Fibroblast of skin of left biceps (primary cell): ENCODE data around the gene ARID1A.
"Not testable (repeated sequence)": the region's sequence is repeated elsewhere in the genome, so short reads cannot be mapped to it uniquely, and the experiment has no call there.

Experiments used
- DNase-seq, 2 experiments: peaks; one replicate each; pipeline ENCODE4 v3.0.0-alpha.2; 2013; ENCODE audit warnings: low read depth in 2 of 2

ARID1A gene

GRCh38 chr1:26695356-26696118, at the start of gene ARID1A:
Gene ARID1A (plus strand): TSS chr1:26696015. CDS start chr1:26696404, 389 bp downstream.
- peak; percentile 95 to 97 for DNase-seq

DNA sequence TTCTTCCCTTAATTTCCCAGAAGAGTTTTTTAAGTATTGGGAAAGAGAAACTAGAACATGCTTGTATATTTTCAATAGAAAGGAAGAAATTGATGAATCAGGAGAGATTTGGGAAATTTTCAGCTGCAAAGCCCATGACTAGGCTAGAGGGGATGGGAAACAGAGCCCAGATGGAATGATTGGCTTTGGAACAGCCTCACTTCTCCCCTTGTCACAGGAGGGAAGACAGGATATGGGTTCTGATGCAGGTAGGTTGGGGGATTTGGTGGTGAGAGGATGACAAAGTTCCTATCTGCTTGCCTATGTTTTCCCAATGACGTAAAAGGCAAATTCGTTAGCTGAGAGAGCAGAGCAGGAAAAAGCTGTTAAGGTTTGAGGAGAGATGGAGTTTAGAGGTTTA, 31.0 kb upstream of the ARID1A start:
- DNase-seq = no peak

DNA sequence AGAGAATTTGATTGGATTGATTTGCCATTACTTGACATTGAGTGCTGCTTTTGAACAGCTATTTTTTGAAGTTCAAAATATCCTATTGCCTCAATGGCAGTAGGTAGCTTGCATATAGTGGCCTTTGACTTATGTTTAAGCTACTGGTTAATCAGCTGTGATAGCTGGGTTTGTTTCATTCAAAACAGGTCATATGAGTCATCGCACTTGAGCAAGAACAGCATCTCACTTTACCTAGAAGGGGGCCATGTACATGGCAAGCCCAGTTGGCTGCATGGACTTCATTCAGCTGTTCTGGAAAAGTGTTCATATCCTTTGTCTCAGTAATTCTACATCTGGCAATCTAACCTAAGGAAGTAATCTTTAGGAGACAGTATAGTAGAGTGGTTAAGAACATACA, 29.0 kb upstream of the ARID1A start:
- DNase-seq = no peak

DNA sequence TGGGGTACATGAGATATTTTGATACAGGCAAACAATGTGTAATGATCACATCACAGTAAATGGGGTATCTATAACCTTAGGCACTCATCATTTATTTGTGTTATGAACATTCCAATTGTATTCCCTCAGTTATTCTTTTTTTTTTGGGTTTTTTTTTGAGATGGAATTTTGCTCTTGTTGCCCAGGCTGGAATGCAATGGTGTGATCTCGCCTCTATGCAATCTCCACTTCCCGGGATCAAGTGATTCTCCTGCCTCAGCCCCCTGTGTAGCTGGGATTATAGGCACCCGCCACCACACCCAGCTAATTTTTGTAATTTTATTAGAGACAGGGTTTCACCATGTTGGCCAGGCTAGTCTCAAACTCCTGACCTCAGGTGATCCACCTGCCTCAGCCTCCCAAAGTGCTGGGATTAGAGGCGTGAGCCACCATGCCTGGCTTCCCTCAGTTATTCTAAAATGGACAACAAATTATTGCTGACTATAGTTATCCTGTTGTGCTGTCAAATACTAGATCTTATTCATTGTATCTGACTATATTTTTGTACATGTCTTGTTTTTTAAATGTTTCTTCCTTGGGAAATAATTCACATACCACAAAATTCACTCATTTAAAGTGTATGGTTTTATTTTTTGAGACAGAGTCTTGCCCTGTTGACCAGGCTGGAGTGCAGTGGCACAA, 27.6 kb upstream of the ARID1A start:
- DNase-seq = not testable (repeated sequence)

DNA sequence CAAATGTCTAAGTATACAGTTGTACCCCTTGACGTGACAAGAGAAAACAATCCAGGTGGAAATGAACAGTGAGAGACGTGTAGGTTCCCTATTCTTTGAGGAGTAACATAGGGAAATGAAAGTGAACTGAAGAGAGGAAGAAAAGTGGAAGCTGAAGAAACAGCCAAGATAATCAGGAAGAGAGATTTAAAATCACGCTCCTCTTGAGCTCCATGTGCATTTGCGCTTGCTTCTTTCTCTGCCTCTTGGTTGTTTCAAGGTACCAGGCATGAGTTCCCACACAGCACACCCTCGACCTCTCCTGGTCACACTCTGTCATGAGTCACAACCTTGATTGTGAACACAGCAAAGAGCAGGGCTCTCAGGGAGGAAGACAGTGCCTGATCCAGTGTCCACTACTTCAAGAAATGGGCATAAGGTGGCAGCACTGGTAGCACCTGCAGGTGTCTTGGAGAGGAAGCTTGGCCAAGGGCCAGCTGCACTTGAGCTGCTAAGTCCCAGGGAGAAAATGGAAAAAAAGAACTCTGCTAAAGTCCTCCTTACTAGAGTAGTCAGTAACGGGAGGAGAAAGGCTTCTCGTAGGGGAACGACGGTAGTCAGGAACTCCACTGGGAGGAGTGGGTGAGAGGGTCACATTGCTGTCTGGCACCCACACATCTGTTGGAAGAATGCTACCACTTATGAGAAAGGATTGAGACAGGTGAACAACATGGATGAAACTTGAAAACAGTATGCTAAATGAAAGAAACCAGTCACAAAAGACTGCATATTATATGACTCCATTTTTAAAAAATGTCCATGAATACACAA, 18.3 kb upstream of the ARID1A start:
- DNase-seq = no peak

DNA sequence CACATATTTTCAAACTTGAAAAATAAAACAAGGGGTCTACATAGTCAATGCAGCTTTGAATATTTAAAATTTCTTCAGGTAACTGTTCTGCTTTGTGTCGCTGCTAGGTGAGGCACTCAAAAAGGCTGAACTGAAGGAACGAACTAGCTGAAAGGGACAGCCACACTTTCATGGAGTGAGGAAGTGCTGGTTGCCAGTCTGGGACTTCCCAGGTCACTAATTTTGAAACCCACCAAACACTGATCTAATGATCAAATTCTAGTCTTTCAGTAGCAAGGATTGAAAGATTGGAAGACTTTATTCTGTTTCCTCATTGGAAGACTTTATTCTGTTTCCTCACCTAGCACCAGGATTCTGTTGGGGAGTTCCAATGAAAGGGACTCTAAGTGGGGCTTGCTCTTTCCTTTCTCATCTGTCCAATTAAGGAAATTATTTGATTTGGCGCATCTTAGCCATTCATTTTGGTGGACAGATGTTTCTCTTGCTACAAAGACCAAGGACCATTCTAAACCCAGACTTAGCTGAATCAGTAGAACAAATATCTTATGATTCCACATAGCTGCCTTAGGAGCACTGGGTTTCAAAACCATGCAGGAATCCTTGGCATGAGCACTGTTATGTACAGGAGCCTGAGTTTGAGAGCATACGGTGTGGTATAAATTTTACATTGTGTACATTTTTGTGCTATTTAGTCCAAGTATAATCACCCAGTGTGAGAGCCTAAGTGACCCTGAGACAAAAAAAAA, 10.9 kb upstream of the ARID1A start:
- DNase-seq = no peak

- no peak for DNase-seq
These were observed 9.0 kb upstream of the ARID1A start for GRCh38 chr1:26686795-26687194.

DNA sequence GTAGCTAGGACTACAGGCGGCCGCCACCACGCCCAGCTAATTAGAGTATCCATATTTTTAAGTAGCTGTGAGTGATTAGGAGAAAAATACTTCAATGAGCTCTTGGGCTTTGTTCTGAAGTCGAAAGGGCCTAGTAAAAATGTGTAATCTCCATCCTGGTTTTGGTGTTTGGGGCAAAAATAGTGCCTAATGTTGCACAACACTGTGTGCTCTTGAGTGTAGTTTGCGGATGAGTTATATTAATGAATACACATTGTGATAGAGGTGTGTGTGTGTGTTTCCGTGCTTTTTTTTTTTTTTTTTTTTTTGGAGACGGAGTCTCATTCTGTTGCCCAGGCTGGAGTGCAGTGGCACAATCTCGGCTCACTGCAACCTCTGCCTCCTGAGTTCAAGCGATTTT, 6.3 kb upstream of the ARID1A start:
- no peak for DNase-seq

- no peak for DNase-seq
These were observed 5.7 kb upstream of the ARID1A start for GRCh38 chr1:26690157-26690556.

- DNase-seq = no peak
These were observed 5.2 kb upstream of the ARID1A start for GRCh38 chr1:26690576-26691031.

DNA sequence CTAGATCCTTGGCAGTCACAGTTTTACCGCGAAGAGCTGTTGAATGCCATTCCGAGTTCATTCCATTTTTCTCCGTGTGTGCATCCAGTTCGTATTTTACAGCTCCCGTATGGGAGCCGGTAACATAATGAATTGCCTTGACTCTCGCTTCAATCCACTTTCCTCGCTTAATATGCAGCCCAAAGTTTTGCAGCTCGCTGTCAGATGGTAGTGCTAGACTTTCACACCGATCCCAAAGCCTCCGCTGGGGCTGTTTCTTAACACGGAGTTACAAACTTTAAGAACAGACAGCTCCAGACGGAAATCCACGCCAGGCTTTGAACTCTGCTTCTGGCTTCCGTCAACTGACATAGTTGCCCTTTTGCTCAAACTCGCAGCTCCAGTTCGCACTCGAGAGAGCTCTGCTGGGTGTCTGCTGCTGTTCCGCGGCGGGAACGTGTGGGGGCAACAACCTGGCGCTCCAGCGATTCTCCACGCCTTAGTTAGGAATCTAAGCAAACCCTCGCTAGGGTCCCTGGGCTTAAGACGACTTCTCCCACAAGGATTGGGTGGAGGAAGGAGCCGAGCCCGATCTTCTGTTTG, 3.5 kb upstream of the ARID1A start:
- peak; percentile 94 to 95 for DNase-seq

DNA sequence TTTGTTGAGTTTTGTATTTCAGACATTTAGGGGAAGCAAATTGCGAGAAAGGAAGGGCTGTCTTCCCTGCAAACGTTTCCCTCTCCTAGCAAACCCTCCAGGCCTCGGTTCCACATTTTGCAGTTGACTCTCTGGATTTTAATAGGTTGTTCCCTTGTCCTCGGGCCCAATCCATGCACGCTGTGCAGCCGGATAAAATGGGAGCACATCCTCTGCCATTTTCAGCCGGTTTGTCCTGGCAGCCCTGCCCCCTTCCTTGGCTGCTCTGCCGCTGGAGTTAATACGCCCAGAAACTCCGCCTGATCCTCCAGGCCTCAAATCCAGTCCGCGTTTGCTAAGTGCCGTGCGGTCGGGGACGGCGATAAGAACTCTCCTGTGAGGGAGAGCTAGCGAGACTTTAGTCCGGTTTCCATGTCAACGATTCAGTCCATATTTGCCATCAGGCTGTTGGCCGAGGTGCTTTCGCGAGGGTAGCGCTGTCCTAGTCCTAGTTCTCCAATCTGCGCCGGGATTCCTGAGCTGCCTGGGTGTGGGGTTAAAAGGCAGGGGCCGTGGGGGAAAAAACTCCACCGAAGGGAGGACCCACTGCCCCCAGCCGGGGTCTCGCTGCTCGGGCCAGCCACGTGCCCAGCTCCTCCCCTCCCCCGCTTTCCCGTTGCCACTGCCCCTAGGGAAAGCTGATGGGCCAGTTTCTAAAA, 2.9 kb upstream of the ARID1A start:
- DNase-seq = peak; percentile 97

DNA sequence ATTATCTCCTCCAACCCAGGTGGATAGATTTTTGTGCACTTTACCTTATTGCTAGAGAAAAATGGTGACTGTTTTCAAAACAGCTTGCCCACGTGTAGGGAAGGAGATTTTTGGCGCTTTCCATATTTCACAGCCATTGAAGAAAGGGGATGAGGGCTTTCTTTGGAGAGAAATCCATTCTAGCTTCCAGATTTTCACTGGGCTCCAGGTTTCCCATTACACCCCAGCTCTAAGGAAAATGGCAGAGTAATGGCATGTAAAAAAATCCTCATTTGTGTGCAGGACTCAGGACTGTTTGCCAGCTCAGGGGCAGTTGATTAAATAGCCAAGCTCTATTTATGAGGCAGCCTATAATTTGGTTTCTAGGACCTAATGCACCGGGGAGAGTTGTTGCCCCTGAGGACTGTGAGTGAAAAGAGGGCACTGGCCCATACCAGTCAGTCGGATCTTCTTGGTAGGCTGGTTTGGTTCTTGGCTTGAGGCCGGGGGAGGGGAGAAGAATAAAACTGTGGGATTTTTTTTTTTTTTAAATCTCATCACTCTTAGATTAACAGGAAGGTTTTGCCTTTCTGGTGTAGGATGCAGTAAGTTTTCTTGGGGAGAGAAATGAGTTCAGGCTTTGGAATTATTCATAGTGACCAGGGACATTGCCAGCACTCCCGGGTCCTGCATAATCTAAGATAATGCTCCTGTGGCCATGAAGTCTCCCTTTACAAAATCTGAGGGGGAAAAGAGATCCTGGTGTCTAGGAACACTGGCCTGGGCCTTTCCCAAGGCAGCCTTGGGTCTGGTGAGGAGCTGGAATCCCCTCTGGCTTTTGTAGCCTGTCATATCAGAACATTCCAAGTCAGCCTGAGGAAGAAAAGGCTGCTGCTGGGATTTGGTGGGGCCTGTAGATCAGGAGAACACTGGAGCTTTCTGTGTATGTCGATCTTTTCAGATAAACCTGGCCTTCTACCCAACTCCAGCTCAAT, 1.9 kb upstream of the ARID1A start:
- no peak for DNase-seq

DNA sequence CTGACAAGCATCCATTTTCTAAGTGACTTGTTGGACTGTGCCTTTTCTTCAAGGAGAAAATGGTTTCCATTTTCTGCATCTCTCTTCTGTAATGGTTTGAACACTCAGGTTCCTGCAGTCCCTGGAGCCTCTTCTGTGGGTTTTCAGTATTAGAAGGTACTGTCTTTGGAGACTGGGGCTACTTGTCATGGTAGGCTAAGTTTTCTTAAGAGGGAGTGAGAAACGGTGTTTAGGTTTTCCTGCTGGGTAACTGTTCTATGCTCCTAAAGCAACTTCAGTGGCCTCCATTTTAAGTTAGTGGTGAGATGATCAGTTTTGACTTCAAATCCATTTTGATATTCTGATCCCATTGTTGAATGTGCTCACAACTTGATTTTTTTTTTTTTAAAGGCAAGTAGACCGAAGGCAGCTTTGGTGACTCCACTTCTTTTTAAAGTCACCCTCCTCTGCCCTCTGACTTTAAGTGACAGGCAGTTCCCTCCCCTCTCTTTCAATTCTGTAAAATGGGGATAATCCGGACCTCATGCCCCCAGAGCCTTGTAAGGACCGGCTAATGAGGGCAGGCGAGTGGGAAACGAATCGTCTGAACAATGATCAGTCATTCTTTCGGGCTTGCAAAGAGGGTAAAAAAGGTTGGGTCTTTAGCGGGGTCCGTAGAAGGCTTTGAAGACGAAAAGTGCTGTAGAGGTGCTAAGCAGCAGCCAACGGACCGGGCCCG, 1.0 kb upstream of the ARID1A start:
- DNase-seq = no peak

- no peak for DNase-seq
These were observed 371 bp downstream of the ARID1A start for GRCh38 chr1:26696119-26696653.

DNA sequence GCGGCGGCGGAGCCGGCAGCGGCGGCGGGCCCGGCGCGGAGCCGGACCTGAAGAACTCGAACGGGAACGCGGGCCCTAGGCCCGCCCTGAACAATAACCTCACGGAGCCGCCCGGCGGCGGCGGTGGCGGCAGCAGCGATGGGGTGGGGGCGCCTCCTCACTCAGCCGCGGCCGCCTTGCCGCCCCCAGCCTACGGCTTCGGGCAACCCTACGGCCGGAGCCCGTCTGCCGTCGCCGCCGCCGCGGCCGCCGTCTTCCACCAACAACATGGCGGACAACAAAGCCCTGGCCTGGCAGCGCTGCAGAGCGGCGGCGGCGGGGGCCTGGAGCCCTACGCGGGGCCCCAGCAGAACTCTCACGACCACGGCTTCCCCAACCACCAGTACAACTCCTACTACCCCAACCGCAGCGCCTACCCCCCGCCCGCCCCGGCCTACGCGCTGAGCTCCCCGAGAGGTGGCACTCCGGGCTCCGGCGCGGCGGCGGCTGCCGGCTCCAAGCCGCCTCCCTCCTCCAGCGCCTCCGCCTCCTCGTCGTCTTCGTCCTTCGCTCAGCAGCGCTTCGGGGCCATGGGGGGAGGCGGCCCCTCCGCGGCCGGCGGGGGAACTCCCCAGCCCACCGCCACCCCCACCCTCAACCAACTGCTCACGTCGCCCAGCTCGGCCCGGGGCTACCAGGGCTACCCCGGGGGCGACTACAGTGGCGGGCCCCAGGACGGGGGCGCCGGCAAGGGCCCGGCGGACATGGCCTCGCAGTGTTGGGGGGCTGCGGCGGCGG, 1.0 kb downstream of the ARID1A start:
- DNase-seq = no peak

DNA sequence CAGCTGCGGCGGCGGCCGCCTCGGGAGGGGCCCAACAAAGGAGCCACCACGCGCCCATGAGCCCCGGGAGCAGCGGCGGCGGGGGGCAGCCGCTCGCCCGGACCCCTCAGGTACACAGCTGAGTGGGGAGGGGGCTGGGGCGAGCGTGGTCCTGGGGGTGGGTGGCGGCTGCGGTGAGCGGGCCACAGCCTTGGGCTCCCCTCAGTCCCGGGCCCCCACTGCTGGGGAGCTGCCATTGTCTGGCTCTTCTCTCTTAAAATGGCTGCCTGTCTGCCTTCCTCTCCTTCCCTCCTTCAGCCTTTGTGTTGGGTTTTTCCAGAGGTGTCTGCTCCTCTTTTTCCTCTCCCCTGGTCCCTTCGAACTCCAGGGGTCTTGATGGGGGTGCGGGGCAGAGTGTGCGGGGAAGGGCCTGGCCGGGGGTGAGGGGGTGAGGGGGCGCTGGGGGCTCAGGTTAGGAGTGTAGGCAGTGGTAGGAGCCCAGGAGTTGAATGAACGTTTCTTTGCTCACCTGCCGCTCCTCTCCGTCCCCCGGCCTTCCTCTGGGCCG, 1.7 kb downstream of the ARID1A start:
- DNase-seq = no peak
